HepG2 (cell line): ENCODE measurements around the gene MAD2L2. TPM values are rescaled to one million over a fixed set of nuclear protein-coding genes. Genes with fewer than 3 reads are reported as not detected.

Experiments
- BHLHE40 ChIP-seq: IDR thresholded peaks from 2 replicates; pipeline ENCODE4 v1.6.1; 2011; ENCODE audit warnings: low read length, improper control_type of control experiment
- CHD4 ChIP-seq: fragments of 200-600 bp; sonication (generic); IDR thresholded peaks from 2 replicates; pipeline ENCODE4 v1.7.0; 2017; ENCODE audit warnings: mild to moderate bottlenecking, low read length, borderline replicate concordance
- CREB1 ChIP-seq, 2 experiments: fragments of 450-650 bp in 1 of 2; IDR thresholded peaks; 2 replicates each; pipeline ENCODE4 v1.6.1; 2016 to 2017; ENCODE audit warnings: control low read depth in 1 of 2, mild to moderate bottlenecking in 1 of 2, missing compliant biosample characterization in 1 of 2, missing genetic modification characterization in 1 of 2
- KLF9 ChIP-seq: IDR thresholded peaks from 2 replicates; pipeline ENCODE4 v1.6.1; 2016; ENCODE audit warnings: low read depth
- MIER2 ChIP-seq: IDR thresholded peaks from 2 replicates; pipeline ENCODE4 v1.6.1; 2016; ENCODE audit warnings: missing biosample characterization, missing genetic modification reagents
- RAD51 ChIP-seq: fragments of 450-650 bp; IDR thresholded peaks from 2 replicates; pipeline ENCODE4 v1.6.1; 2016; ENCODE audit warnings: borderline replicate concordance
- RBM39 ChIP-seq: fragments of 200-400 bp; formaldehyde crosslinking; IDR thresholded peaks from one replicate; pipeline ENCODE4 v1.6.1; 2018; ENCODE audit warnings: antibody characterized with exemption, mild to moderate bottlenecking, low read depth, low read length; ENCODE audit not compliant: poor library complexity, severe bottlenecking
- RFX3 ChIP-seq: IDR thresholded peaks from 2 replicates; pipeline ENCODE4 v1.6.1; 2016; ENCODE audit warnings: missing biosample characterization, missing genetic modification reagents
- SMAD9 ChIP-seq: sonication (generic); formaldehyde crosslinking; IDR thresholded peaks from 2 replicates; pipeline ENCODE4 v1.5.1; 2020; ENCODE audit warnings: mild to moderate bottlenecking, missing genetic modification reagents
- SMARCC2 ChIP-seq: fragments of 450-650 bp; IDR thresholded peaks from 2 replicates; pipeline ENCODE4 v1.6.1; 2017; ENCODE audit warnings: antibody characterized with exemption, mild to moderate bottlenecking
- SMC3 ChIP-seq: IDR thresholded peaks from 2 replicates; pipeline ENCODE4 v1.6.1; 2011; ENCODE audit warnings: low read length, improper control_type of control experiment
- SP5 ChIP-seq: IDR thresholded peaks from 2 replicates; pipeline ENCODE4 v1.6.1; 2016; ENCODE audit warnings: low read depth, borderline replicate concordance
- XBP1 ChIP-seq: sonication (generic); formaldehyde crosslinking; IDR thresholded peaks from 2 replicates; pipeline ENCODE4 v1.5.0; 2020; ENCODE audit warnings: missing genetic modification reagents
- ZC3H13 ChIP-seq: sonication (generic); formaldehyde crosslinking; IDR thresholded peaks from 2 replicates; pipeline ENCODE4 v1.8.1; 2023; ENCODE audit warnings: mild to moderate bottlenecking, missing genetic modification reagents, moderate library complexity
- ZKSCAN8 ChIP-seq: IDR thresholded peaks from 2 replicates; pipeline ENCODE4 v1.6.1; 2016; ENCODE audit warnings: borderline replicate concordance, missing genetic modification reagents, missing compliant biosample characterization
- ZNF441 ChIP-seq: sonication (generic); formaldehyde crosslinking; IDR thresholded peaks from 2 replicates; pipeline ENCODE4 v1.7.0; 2021; ENCODE audit warnings: missing genetic modification reagents, borderline replicate concordance
- ZNF567 ChIP-seq: sonication (generic); formaldehyde crosslinking; IDR thresholded peaks from 2 replicates; pipeline ENCODE4 v1.8.1; 2023; ENCODE audit warnings: mild to moderate bottlenecking, missing genetic modification reagents, borderline replicate concordance
- ZNF589 ChIP-seq: sonication (generic); formaldehyde crosslinking; conservative IDR thresholded peaks from 2 replicates; pipeline ENCODE4 v1.8.0; 2022; ENCODE audit warnings: mild to moderate bottlenecking, moderate library complexity, missing genetic modification reagents
- ZNF616 ChIP-seq: sonication (generic); formaldehyde crosslinking; IDR thresholded peaks from 2 replicates; pipeline ENCODE4 v1.5.0; 2020; ENCODE audit warnings: low read depth, mild to moderate bottlenecking, missing genetic modification reagents
- ZNF678 ChIP-seq: sonication (generic); formaldehyde crosslinking; IDR thresholded peaks from 2 replicates; pipeline ENCODE4 v1.4.0; 2020; ENCODE audit warnings: mild to moderate bottlenecking, missing genetic modification reagents
- ZNF703 ChIP-seq: sonication (generic); formaldehyde crosslinking; IDR thresholded peaks from 2 replicates; pipeline ENCODE4 v1.5.1; 2020; ENCODE audit warnings: missing genetic modification reagents, mild to moderate bottlenecking, moderate library complexity, borderline replicate concordance
- ZNF709 ChIP-seq: sonication (generic); formaldehyde crosslinking; IDR thresholded peaks from 2 replicates; pipeline ENCODE4 v1.5.0; 2020; ENCODE audit warnings: mild to moderate bottlenecking, missing genetic modification reagents
- ZNF747 ChIP-seq: sonication (generic); formaldehyde crosslinking; IDR thresholded peaks from 2 replicates; pipeline ENCODE4 v1.8.1; 2023; ENCODE audit warnings: missing genetic modification reagents, mild to moderate bottlenecking, borderline replicate concordance
- ZNF850 ChIP-seq: sonication (generic); formaldehyde crosslinking; conservative IDR thresholded peaks from 2 replicates; pipeline ENCODE4 v1.9.0; 2021; ENCODE audit warnings: mild to moderate bottlenecking, missing genetic modification reagents
- polyA plus RNA-seq, 8 experiments: library from polyadenylated mRNA; depleted of rRNA in 3 of 8; stranded (reverse) in 7 of 8; unstranded in 1 of 8; fragments of >200 nt; fragmentation: Illumina TruSeq in 4 of 8; extraction: Trizol in 4 of 8; gene quantifications; 2 replicates each; pipeline versions ENCODE4 v1.2.1 to v1.2.3, GENCODE V29; 2011 to 2016; ENCODE audit warnings: low read depth in 4 of 8, missing spikeins in 1 of 8, mixed read lengths in 1 of 8; ENCODE audit not compliant: insufficient read depth in 1 of 8
- total RNA-seq, 5 experiments: library from RNA; depleted of rRNA; stranded (reverse); fragments of >200 nt; fragmentation: Illumina TruSeq; extraction: Trizol; gene quantifications; 2 replicates each; pipeline ENCODE4 v1.2.3, GENCODE V29; 2016; ENCODE audit warnings: low read depth in 1 of 5
- TF ChIP-seq, protein P1 (sequence below): sonication (generic); formaldehyde crosslinking; IDR thresholded peaks from 2 replicates; pipeline ENCODE4 v1.8.0; 2023; ENCODE audit warnings: mild to moderate bottlenecking, missing genetic modification reagents
- TF ChIP-seq, protein P2 (sequence below): sonication (generic); formaldehyde crosslinking; IDR thresholded peaks from 2 replicates; pipeline ENCODE4 v1.4.0; 2020; ENCODE audit warnings: missing genetic modification reagents
- TF ChIP-seq, protein P3 (sequence below): IDR thresholded peaks from 2 replicates; pipeline ENCODE4 v1.6.1; 2016; ENCODE audit warnings: low read depth, control low read depth
- TF ChIP-seq, protein P4 (sequence below): sonication (generic); formaldehyde crosslinking; IDR thresholded peaks from 2 replicates; pipeline ENCODE4 v1.8.1; 2023; ENCODE audit warnings: mild to moderate bottlenecking, missing genetic modification reagents, borderline replicate concordance

Gene MAD2L2
- total and polyA plus RNA-seq, 2 of the 13 experiments (the other 11 are each of a cell fraction or from before 2014, with no cell fraction given), result 51.8 to 53.8 TPM

DNA sequence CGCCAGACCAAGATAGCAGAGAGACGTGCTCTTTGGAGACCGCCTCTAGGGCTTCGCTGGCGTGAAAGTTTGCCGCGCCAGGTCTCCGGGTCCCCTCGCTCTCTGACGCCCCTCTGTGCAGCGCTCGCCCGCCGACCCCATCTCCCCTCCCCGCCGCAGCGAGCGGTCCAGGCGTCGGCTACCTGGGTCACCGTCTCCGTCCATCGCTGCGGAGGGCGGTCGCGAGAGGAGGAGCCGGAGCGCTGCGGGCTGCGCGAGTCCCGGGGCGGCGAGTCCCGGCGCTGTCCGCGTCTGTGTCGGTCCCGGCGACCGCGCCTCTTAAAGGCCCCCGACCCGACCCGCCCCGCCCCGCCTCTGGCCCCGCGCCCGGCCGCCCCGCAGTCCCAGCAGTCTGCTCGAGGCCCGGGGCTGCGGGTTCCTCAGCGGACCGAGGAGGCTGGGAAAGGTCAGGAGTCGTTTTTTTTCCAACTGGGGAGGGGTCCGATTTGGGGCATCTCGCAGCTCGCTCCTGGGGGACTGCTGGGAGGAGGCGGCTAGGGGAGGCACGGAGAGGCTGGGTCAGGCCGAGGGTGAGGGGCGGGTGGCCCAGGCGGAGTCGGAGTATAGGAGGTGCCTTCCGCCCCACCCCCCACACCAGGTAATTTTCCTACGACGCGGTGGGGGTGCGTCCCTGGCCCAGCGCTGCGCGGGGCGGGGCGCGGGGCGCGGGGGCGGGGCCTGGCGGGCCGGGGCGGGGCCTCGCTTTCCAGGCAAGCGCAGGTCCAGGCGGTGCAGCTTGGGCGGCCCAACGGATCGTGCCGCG lies 26.6 kb downstream of the MAD2L2 start, which contains the start of the genes FBXO2 and FBXO44 (continued):
- TF ChIP-seq XBP1 (CRISPR knock-in tag) (no peak), SMAD9 (CRISPR knock-in tag) (no peak), ZNF850 (no peak), ZNF441 (CRISPR knock-in tag) (peak; percentile 45; the same call in 1 of the 2 replicates), ZNF616 (CRISPR knock-in tag) (no peak), ZNF567 (CRISPR knock-in tag) (no peak; the same call in 1 of the 2 replicates), ZNF678 (CRISPR knock-in tag) (no peak), CREB1 (IDR thresholded peaks at IDR 0.05) (no peak), CREB1 (CRISPR knock-in tag; IDR thresholded peaks at IDR 0.05) (no peak), ZC3H13 (CRISPR knock-in tag) (peak; percentile 43; the same call in 1 of the 2 replicates), ZNF703 (no peak), SMC3 (no peak), MIER2 (CRISPR knock-in tag) (no peak), SMARCC2 (no peak), SP5 (peak; percentile 45; the same call in 1 of the 2 replicates), RAD51 (no peak), ZNF589 (CRISPR knock-in tag) (no peak), RFX3 (CRISPR knock-in tag) (no peak), BHLHE40 (no peak), ZNF747 (CRISPR knock-in tag) (no peak), CHD4 (no peak), ZNF709 (CRISPR knock-in tag) (0 out of 2 replicates have a peak, but pooled peaks have one; percentile 36), ZKSCAN8 (CRISPR knock-in tag) (no peak), RBM39 (no peak), KLF9 (CRISPR knock-in tag) (no peak)
- TF ChIP-seq, protein P1, sequence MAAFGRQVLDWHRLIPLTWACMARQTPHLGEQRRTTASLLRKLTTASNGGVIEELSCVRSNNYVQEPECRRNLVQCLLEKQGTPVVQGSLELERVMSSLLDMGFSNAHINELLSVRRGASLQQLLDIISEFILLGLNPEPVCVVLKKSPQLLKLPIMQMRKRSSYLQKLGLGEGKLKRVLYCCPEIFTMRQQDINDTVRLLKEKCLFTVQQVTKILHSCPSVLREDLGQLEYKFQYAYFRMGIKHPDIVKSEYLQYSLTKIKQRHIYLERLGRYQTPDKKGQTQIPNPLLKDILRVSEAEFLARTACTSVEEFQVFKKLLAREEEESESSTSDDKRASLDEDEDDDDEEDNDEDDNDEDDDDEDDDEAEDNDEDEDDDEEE (CRISPR knock-in tag), result no peak
- TF ChIP-seq, protein P2, sequence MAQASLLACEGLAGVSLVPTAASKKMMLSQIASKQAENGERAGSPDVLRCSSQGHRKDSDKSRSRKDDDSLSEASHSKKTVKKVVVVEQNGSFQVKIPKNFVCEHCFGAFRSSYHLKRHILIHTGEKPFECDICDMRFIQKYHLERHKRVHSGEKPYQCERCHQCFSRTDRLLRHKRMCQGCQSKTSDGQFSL (CRISPR knock-in tag), result peak; percentile 57; the same call in 1 of the 2 replicates
- TF ChIP-seq, protein P3, sequence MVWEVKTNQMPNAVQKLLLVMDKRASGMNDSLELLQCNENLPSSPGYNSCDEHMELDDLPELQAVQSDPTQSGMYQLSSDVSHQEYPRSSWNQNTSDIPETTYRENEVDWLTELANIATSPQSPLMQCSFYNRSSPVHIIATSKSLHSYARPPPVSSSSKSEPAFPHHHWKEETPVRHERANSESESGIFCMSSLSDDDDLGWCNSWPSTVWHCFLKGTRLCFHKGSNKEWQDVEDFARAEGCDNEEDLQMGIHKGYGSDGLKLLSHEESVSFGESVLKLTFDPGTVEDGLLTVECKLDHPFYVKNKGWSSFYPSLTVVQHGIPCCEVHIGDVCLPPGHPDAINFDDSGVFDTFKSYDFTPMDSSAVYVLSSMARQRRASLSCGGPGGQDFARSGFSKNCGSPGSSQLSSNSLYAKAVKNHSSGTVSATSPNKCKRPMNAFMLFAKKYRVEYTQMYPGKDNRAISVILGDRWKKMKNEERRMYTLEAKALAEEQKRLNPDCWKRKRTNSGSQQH (CRISPR knock-in tag), result peak; percentile 39; the same call in 1 of the 2 replicates
- TF ChIP-seq, protein P4, sequence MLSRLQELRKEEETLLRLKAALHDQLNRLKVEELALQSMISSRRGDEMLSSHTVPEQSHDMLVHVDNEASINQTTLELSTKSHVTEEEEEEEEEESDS (CRISPR knock-in tag), result no peak
